T follicular helper cell (primary cell): ENCODE measurements around the gene MYO1D.
"Not testable (repeated sequence)": the region's sequence is repeated elsewhere in the genome, so short reads cannot be mapped to it uniquely, and the experiment has no call there.

Source experiments
- DNase-seq: peaks from one replicate; pipeline ENCODE4 v3.0.0-alpha.2; 2020; ENCODE audit warnings: low read depth

Gene MYO1D

DNA sequence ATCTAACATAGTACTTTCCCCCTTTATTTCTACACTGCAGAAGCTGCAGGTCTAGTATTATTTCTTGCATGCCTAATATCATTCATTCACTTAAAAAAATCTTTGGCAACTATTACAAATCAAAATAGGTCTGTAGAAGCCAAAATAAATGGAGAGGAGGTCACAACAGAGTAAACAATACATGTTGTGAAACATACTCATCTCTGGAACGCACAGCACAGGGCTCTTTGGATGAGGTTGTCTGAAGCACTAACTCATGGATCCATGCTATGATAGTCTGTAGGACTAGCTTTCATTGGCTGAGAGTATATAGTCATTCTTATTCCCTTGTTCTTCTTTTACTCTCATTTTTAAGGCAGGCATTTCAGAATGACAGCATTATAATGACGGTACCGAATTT, 21.3 kb downstream of the MYO1D start:
- DNase-seq = no peak

DNA sequence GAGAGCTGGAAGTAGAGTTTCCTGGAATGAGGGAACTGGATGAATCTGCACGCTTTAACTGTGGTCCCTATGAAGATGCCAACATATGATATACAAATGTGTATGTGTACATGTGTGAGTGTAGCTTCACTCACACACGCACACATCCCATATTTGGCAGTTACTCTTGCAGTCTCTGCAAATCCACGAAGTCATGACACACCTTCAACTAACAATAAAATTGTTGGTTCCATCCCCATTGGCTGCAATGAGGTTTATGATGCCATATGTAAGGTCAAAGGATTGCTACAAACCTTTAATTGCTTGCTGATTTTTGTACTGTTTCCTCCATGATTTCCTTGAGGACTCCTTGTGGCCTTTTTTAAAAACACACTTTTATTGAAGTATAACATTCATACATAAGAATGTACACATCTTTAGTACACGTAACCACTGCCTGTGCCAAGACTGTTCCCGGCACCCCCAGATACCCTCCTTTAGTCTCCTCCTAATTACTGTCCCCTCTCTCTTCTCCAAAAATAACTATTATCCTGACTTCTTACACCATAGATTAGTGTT, 22.0 kb downstream of the MYO1D start:
- DNase-seq = no peak

DNA sequence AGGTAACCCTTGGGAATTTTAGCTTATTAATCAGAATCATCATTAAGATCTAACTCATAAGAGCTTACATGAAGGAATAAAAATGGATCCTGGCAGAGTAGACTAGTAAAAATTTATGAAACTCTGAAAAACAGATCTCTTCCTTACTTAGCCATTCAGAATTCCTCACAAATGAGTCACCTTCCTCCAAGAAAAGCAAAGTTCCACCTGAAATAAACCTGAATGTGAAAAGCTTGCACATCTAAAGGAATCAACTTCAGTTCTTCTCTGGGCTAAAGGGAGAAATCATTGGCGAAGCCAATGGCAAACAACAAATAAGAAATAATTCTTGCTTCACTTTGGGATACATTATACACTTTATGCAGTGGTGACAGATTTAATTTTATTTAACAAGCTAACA, 22.7 kb downstream of the MYO1D start:
- DNase-seq = no peak

DNA sequence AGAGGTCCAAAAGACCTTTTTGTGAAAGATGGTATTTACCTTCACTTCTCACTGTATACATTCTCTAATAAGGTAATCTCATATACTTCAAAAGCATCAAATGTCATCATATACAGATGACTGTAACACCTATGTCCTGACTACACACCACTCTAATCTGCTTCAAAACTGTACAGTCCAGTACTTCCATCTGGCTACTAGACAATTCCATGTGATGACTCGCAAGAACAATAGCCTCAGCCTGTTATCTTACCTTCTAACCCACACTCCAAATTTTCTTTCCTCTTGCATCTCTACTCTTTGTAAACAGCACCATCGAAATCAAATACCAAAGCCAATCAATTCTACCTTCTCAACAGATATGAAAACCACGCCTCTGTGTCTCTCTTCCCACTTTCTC, 24.1 kb downstream of the MYO1D start:
- DNase-seq = no peak

DNA sequence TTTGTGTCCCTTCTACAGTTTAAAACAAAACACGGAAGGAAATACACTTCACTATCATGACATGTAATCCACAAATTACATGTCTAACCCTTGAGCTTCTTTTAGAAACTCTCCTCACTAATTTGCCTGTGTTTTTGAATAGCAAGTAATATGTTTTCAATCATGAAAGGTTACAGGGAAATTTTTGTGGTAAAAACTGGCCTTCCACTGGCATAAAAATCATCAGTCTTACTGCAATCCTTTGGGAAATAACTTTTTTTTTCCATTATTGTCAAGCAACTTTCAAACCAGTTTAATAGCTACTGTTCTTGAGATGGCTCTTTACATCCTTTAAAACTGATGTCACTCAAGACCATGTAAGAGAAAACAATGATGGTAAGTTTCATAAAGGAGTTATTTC, 27.0 kb downstream of the MYO1D start:
- DNase-seq = no peak

DNA sequence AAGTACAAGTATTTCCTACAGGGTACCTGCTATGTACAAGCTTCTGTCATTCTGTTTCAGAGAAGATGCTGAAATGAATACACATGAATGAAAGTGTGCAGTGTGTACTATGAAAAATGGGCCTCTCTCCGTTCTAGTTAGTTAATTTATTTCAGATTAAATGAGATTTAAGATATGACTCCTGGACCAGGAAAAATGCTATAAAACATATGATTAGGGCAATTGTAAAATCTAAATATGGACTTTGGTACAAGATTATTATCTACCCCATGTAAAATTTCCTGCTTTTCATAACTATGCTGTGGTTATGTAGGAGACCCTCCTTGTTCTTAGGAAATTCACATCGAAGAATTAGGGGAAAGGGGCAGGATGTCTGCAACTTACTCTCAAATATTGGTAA, 28.9 kb downstream of the MYO1D start:
- no peak for DNase-seq

DNA sequence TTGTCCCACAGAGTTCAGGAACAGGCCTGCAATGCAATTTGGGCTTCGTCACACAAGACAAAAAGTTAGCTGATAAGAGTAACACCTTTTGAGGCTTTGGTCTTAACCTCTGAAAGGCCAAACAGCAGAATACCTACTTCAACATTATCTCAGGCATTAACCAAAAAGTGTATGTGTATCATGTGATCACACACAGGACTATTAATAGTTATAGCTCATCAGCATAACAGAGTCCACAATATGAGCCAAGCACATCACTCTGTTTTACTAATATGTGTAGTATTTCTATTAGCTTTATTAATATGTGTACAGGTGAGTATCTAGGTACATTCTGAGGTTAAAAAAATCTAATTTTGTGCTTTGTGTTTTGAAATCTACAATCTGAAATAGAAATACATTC, 30.8 kb downstream of the MYO1D start:
- DNase-seq = no peak

DNA sequence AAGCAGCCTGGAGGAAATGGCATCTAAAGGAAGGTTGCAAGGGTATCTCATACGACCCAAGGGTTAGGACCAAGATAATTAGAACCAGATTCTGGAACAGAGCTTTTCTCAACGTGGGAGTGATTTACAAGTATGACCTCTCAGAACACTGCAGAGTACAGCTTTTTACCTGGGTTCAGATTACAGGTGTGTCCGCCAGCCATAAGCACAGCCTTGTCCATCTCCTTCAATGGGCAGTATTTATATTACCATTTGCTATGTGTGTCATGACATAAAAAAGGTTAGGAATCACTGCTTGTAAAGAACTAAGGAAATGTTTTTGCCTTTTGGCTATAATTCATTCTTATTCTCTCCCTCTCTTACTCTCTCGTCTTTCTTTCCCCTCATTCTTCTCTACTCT, 36.7 kb downstream of the MYO1D start:
- no peak for DNase-seq

DNA sequence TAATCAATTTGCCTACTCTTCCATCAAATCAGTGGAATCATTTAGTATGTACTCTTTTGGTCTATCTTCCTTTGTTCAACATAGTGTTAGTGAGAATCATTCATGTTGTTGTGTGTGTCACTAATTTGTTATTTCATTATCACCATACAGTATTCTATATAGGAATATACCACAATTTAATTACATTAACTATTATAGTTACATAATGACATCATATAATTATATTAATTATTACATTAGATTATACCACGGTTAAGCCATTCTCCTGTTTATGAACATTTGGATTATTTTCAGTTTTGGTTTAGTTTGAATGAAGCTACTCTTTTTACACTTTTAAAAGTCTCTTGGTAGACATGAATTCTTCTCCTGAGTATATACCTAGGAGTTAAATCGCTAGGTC, 40.4 kb downstream of the MYO1D start:
- no peak for DNase-seq

DNA sequence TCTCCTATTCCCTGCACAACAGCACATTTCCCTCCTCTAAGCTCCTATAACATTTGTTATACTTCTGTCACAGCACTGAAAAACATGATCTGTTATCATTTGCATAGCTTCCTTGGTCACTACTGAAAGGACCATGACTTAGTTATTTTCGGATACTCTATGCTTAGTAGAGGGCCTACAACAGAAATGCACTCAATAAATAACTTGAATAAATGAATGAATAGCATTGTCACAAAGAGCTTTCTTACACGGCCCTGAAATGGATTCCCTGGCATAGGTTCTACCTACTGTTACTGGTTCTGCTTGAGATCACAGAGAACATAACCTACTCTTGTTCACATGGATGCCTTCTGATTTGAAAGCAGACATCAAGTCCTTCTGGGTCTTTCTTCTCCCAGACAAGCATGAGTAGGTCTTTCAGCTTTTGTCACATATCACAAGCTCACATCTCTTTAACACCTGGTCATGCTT, 41.6 kb downstream of the MYO1D start:
- DNase-seq = no peak

DNA sequence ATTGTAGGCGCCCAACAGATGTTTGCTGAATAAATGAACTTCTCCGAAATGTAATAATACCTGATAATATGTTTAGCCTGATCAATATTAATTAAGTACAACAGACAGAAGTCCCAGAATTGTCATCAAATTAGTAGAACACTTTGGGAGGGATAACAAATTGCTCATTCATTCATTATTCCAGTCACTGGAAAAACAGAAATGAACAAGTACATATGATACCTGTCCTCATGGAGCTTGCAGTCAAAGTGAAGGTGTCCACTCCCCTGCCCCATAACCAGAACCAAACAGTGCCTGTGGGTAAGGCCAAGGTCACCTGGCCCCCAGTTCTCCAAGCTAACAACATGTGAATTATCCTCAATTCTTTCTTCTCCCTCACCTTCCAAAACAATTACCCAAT, 42.8 kb downstream of the MYO1D start:
- no peak for DNase-seq

DNA sequence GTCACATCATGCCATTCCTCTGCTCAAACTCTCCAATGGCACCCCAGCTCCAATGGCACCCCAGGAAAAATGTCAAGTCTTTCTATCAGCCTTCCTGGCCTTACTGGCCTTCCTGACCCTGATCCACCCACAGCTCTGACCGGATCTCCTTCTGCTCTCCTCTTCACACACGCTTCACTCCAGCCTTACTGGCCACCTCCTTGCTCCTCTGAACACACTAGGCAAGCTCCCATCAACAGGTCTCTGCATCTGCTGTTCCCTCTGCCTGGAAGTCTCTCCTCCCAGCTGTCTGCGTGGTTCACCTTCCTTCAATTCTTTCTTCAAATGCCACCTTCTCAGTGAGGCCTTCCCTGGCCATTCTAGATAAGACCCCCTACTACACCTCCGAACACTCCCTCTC, 43.4 kb downstream of the MYO1D start:
- DNase-seq = no peak

DNA sequence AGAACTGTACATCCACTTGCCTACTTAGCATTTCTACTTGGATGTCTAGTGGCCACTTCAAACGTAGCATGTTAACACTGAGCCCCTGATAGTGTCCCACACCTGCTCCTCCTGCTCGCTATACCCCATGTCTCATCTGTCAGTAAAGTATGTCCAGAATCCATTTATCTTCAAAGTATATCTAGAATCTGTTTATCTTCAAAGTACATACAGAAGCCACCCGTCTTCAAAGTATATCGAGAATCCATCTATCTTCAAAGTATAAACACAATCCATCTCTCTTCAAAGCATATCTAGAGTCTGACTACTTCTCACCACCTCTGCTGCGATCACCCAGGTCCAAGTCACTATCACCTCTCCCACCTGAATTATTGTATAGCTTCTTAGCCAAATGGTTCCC, 43.8 kb downstream of the MYO1D start:
- DNase-seq = no peak

DNA sequence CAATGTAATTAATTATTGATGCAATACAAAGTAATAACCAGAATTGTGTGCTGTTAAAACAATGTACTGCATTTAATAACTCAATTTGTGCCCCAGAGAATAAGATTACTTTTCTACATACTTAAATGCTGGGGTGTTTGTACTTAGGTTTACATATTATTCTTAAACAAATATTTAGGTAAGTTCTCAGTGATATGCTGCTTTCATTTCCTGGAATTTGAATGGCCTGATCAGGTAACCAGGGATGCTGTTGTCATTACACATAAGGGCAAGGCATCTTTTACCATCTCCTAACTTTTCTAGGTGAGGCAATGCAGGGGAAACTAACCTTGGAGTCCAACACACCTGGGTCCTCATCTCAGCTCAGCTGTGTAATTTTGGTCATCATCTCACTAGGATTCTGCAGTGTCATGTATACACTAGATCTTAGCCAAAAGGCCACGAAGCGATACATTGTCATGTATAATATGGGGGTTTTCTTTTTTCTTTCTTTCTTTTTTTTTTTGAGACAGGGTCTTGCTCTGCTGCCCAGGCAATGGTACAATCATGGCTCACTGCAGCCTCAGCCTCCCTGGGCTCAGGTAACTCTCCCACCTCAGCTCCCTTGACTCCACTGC, 45.2 kb downstream of the MYO1D start:
- no peak for DNase-seq

DNA sequence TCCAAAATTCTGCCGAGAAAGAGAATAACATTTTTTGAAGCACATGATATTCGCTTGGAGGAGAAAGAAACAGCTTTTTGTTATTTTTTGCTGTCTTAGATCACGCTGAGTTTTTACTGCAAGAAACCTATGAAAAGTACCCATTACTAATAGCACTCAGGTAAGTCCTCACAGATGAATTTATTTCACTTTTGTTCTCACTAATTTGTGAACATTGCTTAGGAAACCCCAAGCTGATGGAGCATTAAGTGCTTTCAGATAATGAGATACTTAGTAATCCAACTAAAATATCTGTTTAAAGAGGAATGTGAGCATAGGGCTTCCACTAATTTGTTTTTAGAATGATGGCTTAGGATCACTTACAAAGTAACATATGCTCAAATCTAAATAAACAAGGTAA, 45.7 kb downstream of the MYO1D start:
- no peak for DNase-seq

DNA sequence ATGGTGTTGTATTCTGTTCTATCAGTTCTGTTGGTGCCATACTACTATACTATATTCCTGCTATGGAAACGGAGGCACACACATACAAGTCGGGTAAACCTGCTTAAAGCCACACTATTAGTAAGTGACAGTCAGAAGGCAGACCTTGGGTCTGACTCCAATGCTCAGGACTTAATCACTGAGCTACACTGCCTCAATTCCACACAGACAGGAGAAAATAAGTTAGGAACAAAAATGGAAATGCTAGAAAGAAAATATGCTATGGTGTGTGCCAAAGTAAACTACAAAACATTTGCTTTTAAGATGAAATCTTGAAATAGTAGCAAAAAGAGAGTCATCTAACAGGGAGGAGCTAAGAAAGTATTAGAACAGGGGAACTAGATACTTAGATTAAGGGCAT, 48.1 kb downstream of the MYO1D start:
- DNase-seq = no peak

DNA sequence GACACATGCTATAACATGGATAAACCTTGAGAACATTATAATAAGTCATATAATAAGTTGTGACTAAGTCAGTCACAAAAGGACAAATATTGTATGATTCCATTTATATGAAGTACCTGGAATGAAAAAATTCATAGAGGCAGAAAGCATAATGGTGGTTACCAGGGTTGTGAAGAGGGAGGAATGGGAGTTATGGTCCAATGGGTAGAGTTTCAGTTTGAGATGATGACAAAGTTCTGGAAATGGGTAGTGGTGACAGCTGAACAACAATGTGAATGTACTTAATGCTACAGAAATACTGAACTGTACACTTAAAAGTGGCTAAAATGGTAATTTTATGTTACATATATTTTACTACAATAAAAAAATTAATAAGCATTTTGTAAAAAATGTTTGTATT, 49.7 kb downstream of the MYO1D start:
- DNase-seq = no peak

DNA sequence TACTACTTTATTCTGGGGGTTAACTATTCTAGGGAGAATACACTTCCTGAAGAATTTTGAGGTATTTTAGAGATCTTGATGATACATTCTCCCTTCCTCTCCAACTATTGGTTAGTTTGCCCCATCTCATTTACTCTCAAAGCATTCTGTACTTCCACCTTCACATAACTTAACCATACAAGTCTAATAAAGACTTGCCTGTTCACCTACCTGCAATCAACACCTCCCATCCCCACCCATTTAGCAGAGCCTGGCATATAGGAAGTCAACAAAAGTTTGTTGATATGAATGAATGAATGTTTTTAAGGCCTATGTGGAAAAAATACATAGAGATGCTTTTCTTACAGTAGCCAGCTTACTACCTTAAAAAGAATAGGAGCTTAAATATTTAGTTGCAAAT, 50.8 kb downstream of the MYO1D start:
- DNase-seq = no peak

DNA sequence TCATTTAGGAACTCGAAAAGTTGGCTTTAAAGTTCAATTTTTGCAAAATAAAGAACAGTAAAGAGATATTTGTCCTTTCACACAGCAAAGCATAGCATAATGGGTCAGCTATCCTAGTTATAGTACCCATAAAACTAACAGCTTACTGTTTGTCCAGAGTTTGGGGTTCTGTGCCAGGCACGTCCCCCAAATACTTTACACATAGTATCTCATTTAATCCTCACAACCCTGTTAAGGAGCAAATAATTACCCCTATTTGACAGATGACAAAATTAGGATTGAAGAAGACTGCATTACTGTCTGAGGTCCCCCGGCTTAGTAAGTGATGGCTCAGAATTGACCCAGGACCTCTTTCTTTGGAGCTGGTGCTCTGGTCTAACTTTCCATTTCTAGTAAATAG, 52.6 kb downstream of the MYO1D start:
- no peak for DNase-seq

DNA sequence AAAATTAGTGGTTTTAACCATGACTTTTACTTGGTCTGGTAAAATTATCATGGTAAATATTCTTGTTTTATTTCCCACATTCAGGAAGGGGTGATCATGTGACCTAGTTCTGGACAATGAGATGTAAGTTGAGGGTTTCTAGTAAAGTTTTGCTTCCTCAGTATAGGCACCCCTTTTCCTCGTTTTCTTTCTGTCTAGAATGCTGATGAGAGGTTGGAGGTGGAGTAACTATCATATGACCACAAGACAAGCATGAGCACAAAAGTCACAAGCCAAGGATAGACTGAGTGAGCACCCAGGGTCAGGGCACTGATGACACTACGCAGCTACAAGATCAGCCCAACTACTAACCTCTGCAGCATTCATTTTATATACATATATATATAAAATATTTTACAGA, 53.9 kb downstream of the MYO1D start:
- DNase-seq = no peak

DNA sequence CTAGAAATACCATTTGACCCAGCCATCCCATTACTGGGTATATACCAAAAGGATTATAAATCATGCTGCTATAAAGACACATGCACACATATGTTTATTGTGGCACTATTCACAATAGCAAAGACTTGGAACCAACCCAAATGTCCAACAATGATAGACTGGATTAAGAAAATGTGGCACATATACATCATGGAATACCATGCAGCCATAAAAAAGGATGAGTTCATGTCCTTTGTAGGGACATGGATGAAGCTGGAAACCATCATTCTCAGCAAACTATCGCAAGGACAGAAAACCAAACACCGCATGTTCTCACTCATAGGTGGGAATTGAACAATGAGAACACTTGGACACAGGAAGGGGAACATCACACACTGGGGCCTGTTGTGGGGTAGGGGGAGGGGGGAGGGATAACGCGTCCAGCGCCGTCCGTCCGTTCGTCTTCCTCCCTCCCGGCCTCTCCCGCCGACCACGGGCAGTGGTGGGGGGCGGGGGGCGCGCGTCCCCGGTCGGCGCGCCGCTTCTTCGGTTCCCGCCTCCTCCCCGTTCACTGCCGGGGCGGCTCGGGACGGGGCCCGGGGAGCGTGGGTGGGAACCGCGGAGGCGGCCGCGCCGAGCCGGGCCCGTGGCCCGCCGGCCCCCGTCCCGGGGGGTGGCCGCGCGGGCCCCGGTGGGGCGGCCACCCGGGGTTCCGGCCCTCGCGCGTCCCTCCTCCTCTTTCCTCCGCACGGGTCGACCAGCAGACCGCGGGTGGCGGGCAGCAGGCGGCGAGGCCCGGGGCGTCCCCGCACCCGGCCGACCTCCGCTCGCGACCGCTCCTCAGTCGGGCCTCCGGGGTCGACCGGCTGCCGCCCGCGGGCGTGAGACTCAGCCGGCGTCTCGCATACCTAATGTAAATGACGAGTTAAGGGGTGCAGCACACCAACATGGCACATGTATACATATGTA, 54.7 kb downstream of the MYO1D start:
- DNase-seq = not testable (repeated sequence)

DNA sequence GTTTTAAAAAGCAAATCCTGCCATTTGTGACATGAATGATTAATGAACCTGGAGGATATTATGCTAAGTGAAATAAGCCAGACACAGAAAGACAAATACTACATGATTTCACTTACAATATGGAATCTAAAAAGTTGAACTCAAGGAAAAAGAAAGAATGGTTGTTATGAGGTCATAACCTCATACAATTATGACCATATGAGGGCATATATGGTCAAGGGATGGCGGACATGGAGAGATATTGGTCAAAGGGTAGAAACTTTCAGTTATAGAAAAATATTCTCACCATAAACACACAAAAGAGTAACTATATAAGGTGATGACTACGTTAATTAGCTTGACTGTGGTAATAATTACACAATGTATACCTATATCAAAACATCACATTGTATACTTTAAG, 56.5 kb downstream of the MYO1D start:
- no peak for DNase-seq

DNA sequence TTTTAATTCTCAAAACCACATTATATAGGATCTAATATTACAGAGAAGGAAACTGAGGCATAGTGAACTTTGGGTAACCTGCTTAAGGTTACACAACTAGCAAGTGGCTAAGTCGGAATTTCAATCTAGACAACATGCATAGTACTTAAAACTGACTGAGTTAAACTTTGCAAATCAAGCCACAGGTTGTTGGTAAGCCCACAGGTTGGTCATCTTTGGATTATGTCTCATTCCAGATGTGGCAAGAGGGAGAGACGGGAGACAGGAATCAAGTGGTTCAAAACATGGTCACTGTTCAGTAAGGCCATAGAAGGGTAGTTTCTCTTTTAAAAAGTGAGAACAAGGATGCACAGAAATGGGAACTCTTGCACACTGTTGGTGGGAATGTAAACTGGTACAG, 57.1 kb downstream of the MYO1D start:
- DNase-seq = no peak
